ENCODE measurements around the gene KIF12. TPM values are rescaled to one million over a fixed set of nuclear protein-coding genes. Genes with fewer than 3 reads are reported as not detected.

The KIF12 gene
- total RNA-seq, 2 donors from 2014 or later, result not detected

DNA sequence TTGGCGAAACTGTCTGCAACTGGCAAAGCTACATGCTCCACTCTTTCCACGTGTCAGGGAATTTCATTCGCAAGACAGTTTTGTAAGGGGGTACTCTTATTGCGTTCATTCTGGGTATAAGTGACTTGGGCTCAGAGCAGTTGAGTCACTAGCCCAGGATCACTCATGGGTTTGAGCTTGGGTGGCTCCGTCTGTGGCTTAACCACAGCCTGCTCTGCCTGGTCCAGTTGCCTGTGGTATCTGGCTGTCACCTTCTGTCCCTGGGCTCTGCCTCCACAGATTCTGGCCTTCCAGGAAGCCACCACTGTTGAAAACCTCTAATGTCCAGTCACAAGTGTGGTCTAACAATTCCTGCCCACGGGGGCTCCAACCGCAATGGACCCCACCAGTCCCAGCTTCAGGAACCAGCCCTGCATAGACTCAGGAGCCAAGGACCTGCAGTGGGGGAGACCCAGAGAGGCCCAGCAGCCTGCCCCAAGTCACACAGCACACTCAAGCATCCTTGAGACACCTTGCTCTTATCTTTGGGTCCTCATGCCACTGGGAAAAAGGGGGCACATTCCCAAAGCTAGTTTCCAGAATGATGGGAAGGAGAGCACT, 10.4 kb downstream of the KIF12 start:
- Histone ChIP-seq H3K36me3 (no peaks in the 10 kb centered on the region), H3K27me3 (no peaks in the 10 kb centered on the region), H3K27ac (no peak overlapping the region), H3K4me3 (no peak overlapping the region), H3K9me3 (no peaks in the 10 kb centered on the region), H3K4me1 (no peaks in the 10 kb centered on the region)
- DNase-seq (ENCODE audit: low spot score), result no peak
- no peak for TF ChIP-seq CTCF (IDR thresholded peaks at IDR 0.05)

DNA sequence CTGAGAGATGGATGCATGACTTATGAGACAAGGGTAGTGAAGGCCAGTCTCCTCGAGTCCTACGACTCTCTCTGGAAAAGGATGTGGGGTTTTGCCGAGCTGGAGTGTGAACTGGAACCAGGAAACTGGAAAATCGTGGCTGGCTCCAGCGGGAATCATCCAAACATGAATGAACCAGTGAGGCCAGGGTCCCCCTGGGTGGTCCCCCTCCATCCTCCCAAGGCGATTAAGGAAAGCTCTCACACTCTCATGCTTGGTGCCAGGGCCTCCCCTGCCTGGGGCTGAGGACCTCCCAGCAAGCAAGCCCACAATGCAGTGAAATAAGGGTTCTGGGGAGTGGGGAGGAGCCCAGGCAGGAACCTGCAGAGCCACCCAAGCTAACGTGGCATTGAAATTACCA, 11.4 kb downstream of the KIF12 start:
- no peak for TF ChIP-seq CTCF (IDR thresholded peaks at IDR 0.05)
- Histone ChIP-seq H3K36me3 (no peaks in the 10 kb centered on the region), H3K27ac (no peak overlapping the region), H3K27me3 (no peaks in the 10 kb centered on the region), H3K4me1 (no peaks in the 10 kb centered on the region), H3K9me3 (no peaks in the 10 kb centered on the region), H3K4me3 (no peak overlapping the region)
- DNase-seq (ENCODE audit: low spot score), result no peak

DNA sequence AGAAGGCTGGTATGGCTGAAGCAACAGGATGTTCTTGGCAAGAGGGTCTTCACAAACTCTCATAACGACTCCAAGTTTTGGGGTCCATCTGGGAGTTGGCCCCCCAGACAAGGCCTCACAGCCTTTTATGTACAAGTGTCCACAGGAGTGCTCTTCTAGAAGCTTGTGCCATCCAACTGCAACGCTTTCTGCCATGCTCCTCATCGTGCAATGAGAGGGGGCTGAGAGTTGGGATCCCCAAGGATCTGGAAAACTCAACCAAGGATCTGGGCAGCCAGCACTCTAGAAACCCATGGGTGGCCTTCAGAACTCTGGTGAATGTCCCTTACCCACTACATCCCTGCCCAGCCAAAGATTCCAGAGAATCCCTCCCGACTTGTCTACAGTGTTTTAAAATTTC, 12.5 kb downstream of the KIF12 start:
- Histone ChIP-seq H3K36me3 (no peaks in the 10 kb centered on the region), H3K4me1 (no peaks in the 10 kb centered on the region), H3K4me3 (no peak overlapping the region), H3K9me3 (no peaks in the 10 kb centered on the region), H3K27me3 (no peaks in the 10 kb centered on the region), H3K27ac (no peak overlapping the region)
- TF ChIP-seq CTCF (IDR thresholded peaks at IDR 0.05), result no peak
- DNase-seq (ENCODE audit: low spot score), result no peak

DNA sequence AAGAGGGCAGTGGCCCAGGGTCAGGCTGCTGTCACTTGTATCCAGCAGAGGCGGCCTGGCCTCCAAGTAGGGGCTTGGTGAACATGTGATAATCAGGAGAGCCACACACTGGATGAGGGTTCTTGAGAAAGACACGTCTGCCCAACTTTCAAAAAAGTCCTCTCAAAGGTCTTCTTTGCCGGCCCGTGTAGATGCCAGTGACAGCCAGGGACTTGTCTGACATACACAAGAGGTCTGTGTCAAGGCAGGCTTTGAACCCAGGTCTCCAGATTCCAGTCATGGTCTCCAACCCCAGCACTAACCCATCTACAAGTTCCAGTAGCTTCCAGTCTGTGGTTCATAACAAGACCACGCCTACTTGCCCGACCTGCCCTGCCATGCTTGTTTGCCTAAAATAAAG, 13.1 kb downstream of the KIF12 start:
- no peak for TF ChIP-seq CTCF (IDR thresholded peaks at IDR 0.05)
- no peaks in the 10 kb centered on the region for H3K36me3 ChIP-seq
- no peak for DNase-seq (ENCODE audit: low spot score)
- H3K9me3 ChIP-seq, result no peaks in the 10 kb centered on the region
- H3K4me1 ChIP-seq, result no peaks in the 10 kb centered on the region
- no peak overlapping the region for H3K27ac ChIP-seq
- H3K4me3 ChIP-seq, result no peak overlapping the region
- H3K27me3 ChIP-seq, result no peaks in the 10 kb centered on the region

DNA sequence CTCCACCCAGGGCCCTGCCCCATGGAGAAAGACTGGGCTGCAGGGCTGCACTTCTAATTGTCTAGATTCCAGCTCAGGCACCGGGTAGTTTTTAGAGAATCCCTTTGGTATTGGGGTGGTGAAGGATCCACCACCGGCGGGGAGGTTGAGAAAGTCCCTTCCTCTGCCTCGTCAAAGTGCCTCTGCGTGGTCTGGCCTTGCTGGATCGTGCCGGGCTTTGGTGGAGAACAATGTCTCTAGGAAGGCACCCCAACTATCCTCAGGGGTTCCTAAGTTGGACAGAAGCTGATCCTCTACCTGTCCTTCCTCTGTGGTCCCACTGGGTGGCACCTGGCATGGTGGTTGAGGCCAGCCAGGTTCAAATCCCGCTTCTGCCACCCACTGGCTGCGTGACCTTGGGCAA, 13.7 kb downstream of the KIF12 start:
- no peak for TF ChIP-seq CTCF (IDR thresholded peaks at IDR 0.05)
- Histone ChIP-seq H3K4me1 (no peaks in the 10 kb centered on the region), H3K27ac (no peak overlapping the region), H3K4me3 (no peak overlapping the region), H3K27me3 (no peaks in the 10 kb centered on the region), H3K9me3 (no peaks in the 10 kb centered on the region), H3K36me3 (no peaks in the 10 kb centered on the region)
- DNase-seq (ENCODE audit: low spot score), result no peak

All from right atrium auricular region (tissue), 2 donors.